ENCODE results near the gene LPP.

LPP gene

GRCh38 chr3:188223936-188224335, 70.0 kb downstream of the LPP start:
- no peak for FAIRE-seq

- no peak for FAIRE-seq
Observed at GRCh38 chr3:188227442-188227841, 73.5 kb downstream of the LPP start.

GRCh38 chr3:188229177-188229576, 75.2 kb downstream of the LPP start:
- no peak for FAIRE-seq

GRCh38 chr3:188229726-188230125, 75.8 kb downstream of the LPP start:
- FAIRE-seq = no peak

GRCh38 chr3:188230962-188231361, 77.0 kb downstream of the LPP start:
- FAIRE-seq = no peak

GRCh38 chr3:188231456-188231855, 77.5 kb downstream of the LPP start:
- no peak for FAIRE-seq

GRCh38 chr3:188232656-188233055, 78.7 kb downstream of the LPP start:
- FAIRE-seq = no peak

- no peak for FAIRE-seq
Observed at GRCh38 chr3:188233320-188233719, 79.4 kb downstream of the LPP start.

- no peak for FAIRE-seq
Observed at GRCh38 chr3:188234132-188234531, 80.2 kb downstream of the LPP start.

- no peak for FAIRE-seq
Observed at GRCh38 chr3:188236271-188236670, 82.3 kb downstream of the LPP start.

GRCh38 chr3:188239035-188239434, 85.1 kb downstream of the LPP start:
- no peak for FAIRE-seq

- FAIRE-seq = no peak
Observed at GRCh38 chr3:188239577-188239976, 85.6 kb downstream of the LPP start.

- FAIRE-seq = no peak
Observed at GRCh38 chr3:188240189-188240981, 86.4 kb downstream of the LPP start.

GRCh38 chr3:188241072-188241471, 87.1 kb downstream of the LPP start:
- FAIRE-seq = no peak

GRCh38 chr3:188241883-188242282, 87.9 kb downstream of the LPP start:
- no peak for FAIRE-seq

- FAIRE-seq = no peak
Observed at GRCh38 chr3:188242436-188243123, 88.6 kb downstream of the LPP start.

GRCh38 chr3:188243124-188243795, 89.3 kb downstream of the LPP start:
- FAIRE-seq = no peak

GRCh38 chr3:188244395-188244861, 90.5 kb downstream of the LPP start:
- no peak for FAIRE-seq

GRCh38 chr3:188246905-188247304, 92.9 kb downstream of the LPP start:
- FAIRE-seq = no peak

GRCh38 chr3:188248036-188248561, 94.1 kb downstream of the LPP start:
- FAIRE-seq = no peak

- no peak for FAIRE-seq
Observed at GRCh38 chr3:188253123-188253793, 99.3 kb downstream of the LPP start.

- FAIRE-seq = no peak
Observed at GRCh38 chr3:188253800-188254452, 100.0 kb downstream of the LPP start.
